HG03571 (cell line): ENCODE measurements around the gene AVP.

Source experiments
- ATAC-seq: cut with Tn5 transposase; IDR thresholded peaks from one replicate; pipeline ENCODE4 v1.9.1; 2021; ENCODE audit not compliant: unreplicated experiment

Gene AVP

DNA sequence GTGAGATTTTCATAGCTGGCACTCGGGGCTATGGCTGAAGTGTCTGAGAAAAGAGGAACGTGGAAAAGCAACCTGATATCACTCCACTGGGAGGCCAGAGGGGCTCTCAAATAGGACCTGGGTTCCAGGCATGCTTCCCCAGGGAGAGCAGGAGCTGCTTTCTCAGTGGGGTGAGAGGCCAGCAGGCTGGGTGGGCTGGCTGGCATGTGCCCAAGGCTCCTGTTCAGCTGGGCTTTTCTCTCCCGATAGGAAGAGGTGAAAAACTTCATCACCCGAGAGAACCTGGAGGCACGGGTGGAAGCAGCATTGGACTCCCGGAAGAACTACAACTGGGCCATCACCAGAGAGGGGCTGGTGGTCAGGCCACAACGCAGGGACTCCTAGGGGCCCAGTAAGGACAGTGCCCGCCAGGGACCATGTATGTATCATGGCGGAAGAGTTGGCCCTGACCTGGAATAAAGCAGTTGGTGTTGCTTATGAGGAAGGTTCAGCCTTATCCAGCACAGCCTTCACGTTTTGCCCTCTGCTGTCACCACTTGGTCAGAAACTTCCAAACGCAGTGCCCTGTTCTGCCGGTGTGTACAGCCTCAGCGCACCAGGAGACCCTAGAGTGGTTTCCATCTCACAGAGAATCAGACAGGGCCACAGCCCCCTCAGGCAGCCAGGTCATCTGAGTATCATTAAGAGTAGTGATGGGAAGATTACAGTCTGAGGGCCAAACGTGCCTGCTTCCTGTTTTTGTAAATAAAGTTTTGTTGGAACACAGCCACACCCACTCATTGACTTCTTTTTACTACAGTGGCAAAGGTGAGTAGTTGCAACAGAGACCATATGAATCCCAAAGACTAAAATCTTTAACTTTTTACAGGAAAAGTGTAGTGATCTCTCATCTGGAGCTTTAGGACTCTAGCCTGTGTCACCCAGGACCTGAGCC, 36.8 kb downstream of the AVP start:
- no peak for ATAC-seq

DNA sequence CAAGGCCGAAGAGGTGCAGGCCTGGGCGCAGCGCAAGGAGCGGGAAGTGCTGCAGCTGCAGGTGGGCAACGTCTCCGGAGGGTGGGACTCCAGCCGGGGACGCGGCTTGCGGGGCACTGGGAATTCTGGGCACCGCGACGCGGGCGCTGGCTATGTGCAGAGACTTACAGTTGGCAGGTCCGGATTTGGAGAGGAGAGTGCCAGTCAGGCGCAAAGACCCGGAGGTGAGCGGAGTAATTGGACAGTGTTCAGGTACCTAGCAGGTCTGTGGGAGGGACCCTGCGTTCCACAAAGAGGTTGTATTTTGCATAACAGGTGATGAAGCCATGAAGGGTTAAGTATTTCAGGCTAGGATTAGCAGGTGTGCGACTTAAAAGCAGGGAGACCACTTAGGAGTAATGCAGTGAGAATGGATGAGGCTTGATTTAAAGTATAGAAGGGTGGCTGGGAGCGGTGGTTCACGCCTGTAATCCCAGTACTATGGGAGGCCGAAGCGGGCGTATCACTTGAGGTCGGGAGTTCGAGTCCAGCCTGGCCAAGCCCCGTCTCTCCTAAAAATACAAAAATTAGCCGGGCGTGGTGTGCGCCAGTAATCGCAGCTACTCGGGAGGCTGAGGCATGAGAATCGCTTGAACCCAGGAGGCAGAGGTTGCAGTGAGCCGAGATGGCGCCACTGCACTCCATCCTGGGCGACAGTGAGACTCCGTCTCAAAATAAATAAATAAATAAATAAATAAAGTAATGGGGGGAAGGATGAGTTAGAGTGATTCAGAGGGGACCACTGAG, 37.7 kb downstream of the AVP start:
- no peak for ATAC-seq

DNA sequence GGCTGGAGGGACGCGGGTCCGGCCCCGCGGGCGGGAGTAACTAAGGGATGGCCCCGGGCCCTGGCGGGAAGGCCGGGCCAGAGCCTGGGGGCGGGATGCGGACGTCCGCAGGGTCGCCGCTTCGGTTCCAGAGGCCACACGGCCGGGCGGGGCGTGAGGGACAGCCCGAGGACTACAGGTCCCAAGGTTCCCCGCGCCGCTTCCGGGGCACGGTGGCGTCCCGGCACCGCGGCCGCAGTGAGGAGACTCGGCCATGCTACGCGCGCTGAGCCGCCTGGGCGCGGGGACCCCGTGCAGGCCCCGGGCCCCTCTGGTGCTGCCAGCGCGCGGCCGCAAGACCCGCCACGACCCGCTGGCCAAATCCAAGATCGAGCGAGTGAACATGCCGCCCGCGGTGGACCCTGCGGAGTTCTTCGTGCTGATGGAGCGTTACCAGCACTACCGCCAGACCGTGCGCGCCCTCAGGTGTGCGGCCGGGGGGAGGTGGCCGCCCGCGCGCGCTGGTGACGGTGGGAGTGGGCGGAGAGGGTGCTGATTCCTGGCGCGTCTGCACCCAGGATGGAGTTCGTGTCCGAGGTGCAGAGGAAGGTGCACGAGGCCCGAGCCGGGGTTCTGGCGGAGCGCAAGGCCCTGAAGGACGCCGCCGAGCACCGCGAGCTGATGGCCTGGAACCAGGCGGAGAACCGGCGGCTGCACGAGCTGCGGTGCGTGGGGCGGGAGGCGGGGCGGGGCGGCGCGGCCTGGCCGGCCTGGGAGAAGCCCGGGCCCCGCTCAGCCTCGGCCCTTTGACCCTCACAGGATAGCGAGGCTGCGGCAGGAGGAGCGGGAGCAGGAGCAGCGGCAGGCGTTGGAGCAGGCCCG, 38.5 kb downstream of the AVP start, which contains the start of gene MRPS26:
TSS of gene MRPS26 (plus strand) at position 237 of the 861 bp plus-strand sequence. CDS start at position 254, 17 bp downstream.
- ATAC-seq: peak; percentile 84

DNA sequence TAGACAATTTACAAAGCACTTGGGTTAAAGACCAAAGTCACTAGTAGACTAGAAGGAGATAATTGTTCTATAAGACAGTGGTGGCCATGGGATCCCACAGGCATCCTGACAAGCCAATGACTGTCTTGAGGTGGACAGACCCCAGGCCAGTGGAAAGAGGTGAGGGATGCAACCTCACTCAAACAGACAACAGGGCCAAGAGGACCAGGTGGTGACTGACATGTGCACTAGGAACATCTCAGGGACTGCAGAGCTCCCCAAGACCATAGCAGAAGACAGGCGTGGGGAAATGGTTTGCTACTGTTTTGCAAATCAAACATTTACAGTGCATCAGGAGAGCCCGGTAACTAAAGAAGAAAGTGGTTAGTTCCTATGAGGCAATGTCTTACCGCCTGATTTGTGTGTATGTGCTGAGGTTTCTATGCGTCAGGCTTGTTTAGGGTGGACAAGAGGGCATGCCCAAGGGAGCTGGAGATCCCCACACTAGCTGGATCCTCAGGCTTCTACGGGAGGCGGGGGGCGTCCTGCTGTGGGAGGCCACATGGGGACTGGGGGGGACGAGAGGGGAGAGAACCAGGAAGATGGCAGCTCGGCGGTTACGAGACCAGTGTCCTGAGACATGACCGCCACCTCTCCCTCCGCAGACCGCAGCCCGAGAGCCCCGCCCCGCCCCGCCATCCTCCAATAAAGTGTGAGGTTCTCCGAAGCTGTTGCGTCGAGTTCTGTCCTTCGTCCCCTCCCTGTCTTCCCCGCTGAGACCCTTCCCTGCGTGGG, 39.3 kb downstream of the AVP start:
- ATAC-seq: peak; percentile 35

DNA sequence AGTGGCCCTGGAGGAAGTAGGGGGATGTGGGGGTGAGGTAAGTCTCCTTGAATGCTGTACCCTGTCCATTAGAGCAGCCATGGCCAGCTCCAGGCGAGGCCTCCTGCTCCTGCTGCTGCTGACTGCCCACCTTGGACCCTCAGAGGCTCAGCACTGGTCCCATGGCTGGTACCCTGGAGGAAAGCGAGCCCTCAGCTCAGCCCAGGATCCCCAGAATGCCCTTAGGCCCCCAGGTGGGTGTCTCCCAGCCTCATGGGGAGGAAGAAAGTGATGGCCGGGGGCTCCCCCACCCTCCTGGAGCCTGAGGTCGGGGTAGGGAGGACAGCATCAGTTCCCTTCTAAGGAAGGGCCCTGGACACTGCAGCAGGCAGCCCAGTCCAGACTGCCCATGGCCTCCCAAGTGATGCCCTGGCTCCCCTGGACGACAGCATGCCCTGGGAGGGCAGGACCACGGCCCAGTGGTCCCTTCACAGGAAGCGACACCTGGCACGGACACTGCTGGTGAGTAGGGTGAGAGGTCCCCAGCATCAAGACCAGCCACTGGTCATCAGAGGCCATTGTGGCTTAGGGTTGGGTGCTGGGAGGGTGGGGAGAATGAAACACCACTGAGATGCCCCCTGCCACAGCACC, 40.1 kb downstream of the AVP start:
- no peak for ATAC-seq

DNA sequence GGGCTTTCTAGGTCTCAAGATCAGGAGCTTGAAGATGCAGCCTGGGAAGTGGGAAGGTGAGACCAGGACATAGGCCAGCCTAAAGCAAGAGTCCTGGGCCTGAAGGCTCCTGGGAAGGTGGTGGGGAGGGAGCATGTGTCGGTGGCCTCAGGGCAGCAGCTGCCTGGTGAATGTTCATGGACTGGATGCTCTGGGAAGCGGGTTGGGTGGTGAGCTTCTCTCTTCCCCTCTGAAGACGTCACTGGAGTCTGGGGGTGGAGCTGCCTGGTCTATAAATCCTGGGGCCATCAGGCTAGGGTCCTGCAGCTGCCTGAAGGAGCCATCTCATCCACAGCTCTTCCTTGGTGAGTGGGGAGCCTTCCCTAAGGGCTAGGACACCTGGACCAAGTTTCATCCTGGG, 41.2 kb downstream of the AVP start, which contains the start of gene GNRH2:
TSS of gene GNRH2 (plus strand) at position 301 of the 400 bp plus-strand sequence. CDS start 793 bp downstream, outside the sequence.
- ATAC-seq: no peak

DNA sequence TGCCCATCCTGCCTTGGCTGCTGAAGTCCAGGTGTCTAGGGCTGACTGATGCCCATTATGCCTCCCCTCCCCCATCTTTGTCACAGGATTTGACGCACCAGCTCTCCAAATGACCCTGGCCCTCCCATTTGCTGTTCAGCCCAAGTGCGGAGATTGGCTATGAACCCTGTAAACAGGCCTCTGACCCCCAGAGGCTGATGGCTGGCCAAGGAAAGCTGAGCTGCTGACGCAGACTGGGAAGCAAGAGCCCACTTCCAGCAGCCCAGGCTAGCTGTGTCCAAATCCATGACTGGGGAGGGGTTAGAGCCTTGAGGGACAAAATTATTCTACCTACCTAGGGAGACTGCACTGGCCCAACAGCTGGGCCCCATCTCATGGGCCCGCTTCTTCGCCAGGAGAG, 41.9 kb downstream of the AVP start:
- ATAC-seq: no peak

DNA sequence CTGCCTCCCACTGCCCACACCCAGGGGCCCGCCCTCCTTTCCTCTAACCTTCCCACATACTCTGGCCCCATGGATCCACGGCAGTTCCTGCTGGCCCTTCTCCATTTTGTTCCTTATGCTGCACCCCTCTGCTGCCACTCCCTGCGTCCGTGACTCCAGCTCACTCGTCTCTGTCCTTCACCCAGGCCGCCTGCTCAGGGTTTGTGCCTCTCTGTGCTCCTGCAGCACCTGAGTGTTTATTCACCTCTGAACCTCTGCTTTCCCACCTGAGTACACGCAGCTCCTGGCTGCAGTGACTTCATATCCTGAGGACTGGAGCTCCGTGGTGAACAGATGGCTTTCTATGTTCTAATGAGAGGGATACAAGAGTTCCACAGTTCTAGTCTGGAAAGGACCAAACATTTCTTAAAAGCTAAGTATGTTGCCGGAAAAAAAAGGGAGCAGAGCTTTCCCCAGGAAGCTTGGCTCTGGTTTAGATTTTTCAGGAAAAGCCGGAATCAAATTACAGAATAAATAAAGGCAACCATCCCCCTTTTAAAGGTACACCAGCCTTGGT, 42.6 kb downstream of the AVP start:
- ATAC-seq: no peak

DNA sequence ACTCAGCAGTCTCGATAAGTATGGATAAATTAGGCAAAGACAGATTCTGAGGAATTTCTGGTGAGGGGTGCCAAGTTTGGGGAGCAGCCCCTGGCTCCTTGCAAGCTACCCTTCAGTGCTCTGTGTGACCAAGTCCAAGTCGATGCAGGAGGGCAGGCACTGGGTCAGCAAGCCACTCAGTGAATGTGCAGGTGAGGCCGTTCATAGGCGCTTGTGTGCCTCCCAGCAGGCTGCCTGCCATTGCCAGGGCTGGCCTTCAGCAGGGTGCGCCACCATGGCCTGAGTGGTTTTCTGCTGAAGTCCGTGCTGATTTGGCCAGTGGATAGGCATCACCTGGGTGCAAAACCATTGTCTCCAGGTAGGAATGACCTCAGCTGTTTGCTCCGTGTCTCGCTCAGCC, 44.4 kb downstream of the AVP start:
- no peak for ATAC-seq

DNA sequence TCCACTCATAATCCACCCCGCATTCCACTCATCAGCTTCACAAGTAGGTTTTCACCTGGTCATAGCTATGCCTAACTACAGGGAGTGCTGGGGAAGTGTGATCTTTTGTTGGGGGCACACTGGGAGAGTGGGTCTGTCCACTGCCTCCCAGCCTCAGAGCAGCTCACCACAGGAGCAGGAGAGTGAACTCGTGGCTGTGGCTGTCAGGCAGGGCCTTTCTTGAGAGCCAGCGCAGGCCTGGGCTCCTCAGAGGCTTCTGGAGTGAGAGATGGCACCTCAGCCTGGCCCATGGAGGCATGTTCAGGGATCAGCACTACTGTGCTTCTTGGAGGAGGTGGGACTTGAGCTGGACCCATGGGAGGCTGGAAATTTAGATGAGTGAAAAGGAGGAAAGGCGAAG, 45.1 kb downstream of the AVP start:
- ATAC-seq: no peak

DNA sequence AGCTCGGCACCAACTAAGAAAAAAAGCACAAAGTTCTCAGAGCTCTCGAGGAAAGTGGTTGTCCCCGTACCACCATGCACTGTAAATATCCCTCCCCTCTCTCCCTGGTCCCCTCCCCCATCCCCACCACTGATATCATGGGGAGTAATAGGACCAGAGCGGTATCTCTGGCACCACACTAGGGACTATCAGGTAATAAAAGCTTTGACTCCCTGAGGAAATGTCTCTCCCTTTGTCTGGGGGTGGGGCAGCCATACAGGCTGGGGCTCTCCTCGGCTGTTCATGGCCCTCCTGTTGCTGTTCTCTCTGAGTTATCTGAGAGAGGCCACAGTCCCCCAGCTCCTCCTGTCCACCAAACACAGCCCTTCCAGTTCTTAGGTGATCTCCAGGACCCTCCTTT, 46.1 kb downstream of the AVP start:
- ATAC-seq: no peak

DNA sequence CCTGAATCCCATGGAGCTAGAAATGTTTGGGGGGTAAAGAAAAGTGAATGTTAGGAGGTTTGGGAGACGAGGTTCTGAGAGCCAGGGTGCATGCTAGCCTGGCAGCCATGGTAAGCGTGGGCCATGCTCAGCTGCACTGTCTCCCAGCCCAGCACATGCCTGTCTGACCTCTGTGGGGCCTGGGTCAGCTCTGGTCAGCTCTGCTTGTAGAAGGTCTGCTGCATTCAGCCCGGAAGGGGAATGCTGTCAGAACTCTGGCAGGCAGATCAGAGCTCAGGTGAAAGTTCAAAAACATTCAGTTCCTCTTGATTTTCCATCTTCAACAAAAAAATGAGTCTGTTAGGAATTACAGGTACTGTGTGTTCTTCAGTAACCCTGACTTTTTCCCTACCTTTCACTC, 46.9 kb downstream of the AVP start:
- ATAC-seq: no peak

DNA sequence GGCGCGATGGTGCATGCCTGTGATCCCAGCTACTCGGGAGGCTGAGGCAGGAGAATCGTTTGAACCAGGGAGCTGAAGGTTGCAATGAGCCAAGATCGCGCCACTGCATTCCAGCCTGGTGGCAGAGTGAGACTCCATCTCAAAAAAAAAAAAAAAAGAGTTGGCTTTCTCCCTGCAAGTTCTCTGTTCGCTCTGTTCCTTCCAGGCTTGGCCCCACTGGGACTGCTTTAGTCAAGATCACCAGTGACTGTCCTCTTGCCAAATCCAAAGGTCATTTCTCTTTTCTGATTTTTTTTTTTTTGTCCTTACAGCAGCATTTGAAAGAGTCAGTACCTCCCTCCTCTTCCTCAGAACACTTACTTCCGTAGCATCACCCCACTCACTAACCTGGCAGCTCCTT, 51.9 kb downstream of the AVP start:
- ATAC-seq: no peak
